Activated CD8-positive, alpha-beta memory T cell treated with anti-CD3 and anti-CD28 coated beads for 24 hours (primary cell): Measurements from ENCODE around the gene SAYSD1.

Experiments used
- DNase-seq: peaks from one replicate; pipeline ENCODE4 v3.0.0-alpha.2; 2020

SAYSD1 gene

DNA sequence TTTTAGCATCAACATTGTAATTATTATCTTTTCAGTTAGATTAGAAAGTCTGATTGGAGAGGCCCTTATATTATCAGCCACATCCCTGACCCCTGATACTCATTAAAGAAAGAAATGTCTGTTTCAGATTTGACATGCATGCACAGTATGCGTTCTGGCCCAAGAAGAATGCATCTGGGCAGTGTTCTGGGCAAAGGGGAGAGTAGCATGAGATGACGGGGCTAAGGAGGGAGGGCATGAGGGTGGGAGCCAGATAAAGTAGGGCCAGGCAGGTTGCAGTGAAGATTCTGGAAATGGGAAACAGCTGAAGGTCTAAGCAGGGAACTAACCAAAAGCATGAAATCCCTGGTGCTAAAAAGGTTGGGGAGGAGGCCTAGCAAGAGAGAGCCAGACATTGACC, 7.3 kb downstream of the SAYSD1 start:
- DNase-seq, result no peak

DNA sequence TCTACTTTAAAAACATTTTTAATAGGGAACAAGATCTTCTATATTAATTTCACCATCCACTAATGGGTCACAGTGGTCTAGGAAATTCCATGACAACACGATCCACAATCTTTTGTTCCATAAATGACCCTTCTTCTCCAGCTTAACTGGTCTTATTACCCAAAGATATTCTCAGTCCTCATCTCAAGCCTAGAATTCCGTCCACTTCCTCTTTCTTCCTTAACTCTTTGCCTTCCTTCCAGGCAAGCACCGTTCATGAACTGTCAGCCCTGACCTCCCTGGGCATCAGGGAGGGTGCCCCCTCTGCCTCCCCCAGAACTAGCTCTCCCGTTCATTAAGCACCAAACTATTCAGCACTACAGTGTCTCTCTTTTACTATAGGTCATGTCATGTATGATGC, 8.0 kb downstream of the SAYSD1 start:
- DNase-seq, result no peak

DNA sequence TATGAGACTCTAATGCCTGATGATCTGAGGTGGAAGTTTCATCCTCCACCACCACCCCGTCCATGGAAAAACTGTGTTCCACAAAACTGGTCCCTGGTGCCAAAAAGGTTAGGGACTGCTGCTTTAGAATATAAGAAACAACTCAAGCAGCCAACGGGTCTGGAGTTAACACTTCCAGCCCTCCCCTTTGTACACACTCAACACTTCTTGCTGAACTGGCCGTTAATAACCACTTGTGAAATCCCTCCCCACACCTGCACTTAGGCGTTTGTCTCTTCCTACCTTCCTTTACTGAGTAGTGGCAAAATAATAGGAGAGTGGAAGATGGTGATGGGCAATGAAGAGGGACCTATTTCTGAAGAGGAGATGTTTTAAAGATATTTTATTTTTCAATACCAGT, 10.5 kb downstream of the SAYSD1 start:
- no peak for DNase-seq

DNA sequence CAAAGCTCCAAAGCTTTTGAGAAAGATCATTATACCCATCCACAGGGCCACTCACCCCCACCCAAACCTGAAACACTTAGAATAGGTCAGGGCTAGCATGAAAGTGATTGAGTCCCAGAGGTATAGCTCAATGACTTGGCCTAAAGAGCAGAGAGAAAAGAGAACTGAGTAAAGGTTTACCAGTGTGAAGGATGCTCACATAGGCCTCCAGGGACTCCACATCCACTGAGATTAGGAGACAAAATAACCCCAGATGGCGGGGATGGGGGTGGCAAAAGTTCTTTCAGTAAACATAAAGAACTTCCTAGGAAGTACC, 12.2 kb downstream of the SAYSD1 start:
- DNase-seq, result no peak

DNA sequence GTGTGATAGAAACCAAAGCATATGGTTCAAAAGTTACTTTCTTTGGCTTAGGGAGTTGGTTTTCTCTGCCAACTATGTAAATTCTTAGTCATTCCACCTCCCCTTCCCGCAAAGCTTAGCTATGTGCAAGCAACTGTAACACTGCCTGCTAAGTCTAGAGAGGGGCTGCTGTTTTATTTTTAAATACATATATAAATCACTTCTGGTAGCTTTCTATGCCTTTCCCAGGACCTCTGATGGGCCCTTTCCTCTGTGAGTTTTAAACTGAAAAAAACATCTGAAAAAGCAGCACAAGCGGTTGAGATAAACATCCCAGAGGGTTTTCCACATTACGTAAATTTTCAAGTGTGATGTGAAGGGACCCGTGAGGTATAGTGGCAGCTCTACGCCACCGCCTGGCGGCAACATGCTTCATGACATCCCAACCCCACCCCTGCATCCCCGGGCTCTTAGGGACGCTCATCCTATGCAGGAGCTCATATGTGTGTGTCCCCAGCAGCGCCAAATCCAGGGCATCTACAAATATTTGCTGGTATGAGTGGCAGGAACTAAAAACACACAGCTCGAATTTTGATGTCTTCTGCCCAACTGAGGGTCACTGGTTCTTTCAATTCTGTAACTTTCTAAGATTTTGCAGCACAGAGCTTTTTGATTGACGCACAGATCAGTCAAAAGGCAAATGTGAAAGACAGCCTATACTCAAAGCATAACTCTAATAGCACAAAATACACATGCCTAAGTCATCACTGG, 12.7 kb downstream of the SAYSD1 start:
- no peak for DNase-seq

DNA sequence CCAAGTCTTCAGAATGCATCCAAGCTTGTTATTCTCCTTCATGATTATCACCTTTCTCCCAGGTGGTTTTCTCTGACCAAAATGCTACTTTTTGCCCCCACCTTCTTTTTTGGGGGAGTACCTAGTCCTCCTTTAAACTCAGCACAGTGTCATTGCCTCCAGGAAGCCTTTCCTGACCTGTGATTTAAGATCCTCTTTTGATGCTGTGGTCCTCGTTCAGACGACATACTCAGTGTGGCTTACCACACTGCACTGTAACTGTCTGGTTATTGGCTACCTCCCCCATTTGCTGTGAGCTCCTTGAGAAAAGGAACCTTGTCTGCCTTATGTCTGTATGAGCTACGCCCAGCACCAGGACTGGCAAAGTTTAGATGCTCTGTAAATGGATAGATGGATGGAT, 14.6 kb downstream of the SAYSD1 start:
- DNase-seq, result no peak

DNA sequence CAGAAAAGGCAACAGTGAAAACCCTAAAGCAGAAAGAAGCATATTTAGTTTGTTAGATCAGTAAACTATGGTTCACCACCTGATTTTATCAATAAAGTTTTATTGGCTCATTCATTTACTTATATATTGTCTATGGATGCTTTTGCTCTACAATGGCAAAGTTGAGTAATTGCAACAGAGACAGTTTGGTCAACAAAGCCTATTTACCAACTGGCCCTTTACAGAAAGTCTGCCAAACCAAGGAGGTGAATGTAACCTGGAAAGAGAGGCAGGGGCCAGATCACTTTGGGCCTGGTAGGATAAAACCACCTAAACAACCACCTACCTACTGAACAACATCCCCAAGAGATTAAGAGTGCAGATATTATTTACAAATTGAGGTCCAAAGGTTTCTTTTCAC, 19.4 kb downstream of the SAYSD1 start:
- DNase-seq, result no peak

DNA sequence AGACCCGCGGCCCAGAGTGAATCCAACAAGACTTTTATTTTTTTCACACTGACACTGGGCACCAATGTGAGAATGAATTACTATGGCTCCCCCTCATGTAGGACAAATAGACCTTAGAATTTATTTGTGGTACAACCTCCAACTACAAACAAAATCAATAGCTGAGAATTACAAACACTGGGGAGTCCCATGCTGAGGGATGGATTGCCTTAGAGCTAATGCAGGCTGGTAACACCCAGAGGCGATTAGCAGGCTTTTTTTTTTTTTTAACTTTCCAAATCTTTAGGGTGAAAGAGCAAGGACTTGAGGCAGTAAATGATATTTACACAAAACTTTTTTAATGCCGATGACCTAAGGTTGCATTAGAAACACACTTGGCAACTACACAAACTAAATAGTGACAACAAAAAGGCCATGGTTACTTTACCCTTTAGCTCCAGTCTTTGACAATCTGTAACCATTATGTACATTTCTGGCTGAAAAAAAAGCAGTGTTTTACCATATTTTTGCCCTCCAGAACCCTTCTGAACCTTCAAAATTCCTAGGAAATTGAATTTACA, 21.8 kb downstream of the SAYSD1 start:
- DNase-seq, result no peak

DNA sequence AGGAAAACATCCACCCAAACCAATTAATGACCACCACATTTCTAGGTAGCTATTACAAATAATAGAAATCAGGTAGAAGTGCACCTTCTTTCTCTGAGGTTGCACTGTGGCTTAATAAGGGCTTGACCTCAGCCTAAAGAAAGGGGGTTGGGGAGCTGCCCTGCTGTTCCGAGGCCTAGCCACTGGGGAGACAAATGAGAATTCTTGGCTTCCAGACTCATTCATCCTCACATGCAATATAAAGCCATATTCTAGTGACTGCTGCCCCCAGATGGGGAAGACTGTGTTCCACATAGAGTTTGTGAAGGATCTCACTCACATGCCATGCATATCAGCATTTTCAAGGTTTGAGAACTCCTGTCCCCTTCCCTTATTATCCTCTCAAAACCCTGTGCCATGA, 22.9 kb downstream of the SAYSD1 start:
- DNase-seq, result no peak

DNA sequence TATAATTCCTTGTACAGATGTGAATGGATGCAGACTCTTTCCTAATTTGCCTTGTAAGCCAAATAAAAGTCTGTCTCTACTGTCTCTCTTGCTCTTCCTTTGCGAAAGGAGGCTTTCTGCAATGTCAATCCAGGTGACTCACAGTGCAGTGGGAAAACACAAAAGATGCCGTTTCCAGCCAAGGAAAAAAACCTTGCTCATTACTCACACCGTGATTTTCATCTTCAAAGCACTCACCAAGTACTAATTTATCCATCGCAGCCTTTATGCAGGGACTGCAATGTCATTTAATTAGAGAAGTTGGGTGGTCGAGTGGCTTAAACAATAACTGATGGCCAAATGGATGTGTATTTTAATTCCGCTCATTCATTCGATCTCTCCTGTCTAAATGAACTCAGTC, 23.8 kb downstream of the SAYSD1 start:
- no peak for DNase-seq

DNA sequence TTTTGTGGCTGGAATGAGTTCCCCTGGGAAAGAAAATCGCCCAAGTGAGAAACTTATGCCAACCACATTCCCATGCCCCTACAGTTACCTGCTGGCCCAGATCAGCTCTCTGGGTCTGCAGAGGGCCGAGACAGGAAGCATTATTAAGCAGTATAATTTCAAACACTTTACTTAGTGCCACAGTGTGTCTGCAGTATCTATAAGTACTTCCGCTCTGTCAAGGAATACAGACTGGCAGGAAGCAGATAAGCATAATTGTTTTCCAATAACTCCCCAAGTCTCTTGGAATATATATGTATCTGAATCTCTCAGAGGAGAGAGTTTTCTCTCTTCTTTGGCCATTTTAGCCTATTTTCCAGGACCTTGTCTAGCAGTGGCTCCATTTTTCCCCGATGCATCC, 24.9 kb downstream of the SAYSD1 start:
- DNase-seq, result no peak

DNA sequence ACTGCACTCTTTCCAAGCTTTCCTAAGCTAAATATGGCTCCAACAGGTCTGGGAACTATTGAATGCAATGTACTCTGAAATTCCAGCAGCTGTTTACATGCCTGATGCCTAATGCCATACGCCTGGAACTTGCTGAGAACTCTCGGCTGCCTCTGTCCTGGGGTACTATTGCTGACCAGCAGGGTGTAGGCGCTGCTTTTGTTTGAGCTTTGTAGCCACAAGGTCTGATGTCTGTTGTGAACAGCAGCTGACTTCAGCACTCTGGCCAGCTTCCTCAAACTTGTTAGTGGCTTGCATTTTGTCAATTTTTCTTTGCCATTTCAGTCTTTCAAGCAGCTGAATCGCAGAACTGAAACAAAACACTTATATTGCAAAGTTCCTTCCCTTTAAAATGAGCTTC, 26.7 kb downstream of the SAYSD1 start:
- peak; percentile 54 for DNase-seq

DNA sequence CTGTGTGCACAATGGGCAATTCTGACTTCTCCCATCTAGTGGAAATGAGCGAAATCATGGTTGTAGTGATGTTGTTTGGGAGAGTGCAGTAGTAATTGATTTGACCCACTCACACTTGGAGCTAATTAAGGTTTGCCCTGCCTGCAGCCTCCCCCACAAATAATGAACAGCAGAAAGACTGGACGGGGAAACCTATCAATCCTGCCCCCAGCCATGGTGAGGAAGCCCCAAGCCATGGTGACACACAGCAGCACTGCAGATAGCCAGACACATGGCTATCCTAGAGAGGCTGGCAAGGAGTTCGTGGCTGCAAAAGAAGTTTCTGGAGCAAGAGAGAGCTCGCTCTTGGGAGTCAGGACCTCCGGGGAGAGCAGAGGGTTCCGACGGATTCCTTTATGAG, 27.8 kb downstream of the SAYSD1 start:
- peak; percentile 52 for DNase-seq

DNA sequence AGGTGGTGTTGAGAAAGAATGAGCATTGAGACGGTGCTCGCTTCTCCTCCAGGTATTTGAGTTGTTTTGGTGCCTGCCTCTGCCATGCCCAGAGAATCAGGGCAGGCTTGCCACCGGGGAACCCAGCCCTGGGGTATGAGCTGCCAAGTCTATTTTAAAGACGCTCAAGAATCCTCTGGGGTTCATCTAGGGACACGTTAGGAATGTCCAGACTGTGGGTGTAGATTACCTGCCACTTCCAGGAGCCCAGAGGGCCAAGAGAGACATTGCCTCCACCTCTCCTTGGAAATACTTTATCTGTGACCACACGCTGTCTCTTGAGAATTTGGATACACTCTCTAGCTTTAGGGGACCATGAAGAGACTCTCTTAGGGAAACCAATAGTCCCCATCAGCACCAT, 28.3 kb downstream of the SAYSD1 start:
- no peak for DNase-seq

DNA sequence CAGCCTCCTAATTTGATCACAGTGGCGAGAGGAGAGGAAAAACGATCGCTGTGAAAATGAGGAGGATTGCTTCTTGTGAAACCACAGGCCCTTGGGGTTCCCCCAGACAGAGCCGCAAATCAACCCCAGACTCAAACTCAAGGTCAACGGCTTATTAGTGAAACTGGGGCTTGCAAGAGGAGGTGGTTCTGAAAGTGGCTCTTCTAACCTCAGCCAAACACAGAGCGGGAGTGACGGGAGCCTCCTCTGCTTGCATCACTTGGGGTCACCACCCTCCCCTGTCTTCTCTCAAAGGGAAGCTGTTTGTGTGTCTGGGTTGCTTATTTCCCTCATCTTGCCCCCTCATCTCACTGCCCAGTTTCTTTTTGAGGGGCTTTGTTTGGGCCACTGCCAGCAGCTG, 28.7 kb downstream of the SAYSD1 start:
- peak; percentile 61 for DNase-seq

DNA sequence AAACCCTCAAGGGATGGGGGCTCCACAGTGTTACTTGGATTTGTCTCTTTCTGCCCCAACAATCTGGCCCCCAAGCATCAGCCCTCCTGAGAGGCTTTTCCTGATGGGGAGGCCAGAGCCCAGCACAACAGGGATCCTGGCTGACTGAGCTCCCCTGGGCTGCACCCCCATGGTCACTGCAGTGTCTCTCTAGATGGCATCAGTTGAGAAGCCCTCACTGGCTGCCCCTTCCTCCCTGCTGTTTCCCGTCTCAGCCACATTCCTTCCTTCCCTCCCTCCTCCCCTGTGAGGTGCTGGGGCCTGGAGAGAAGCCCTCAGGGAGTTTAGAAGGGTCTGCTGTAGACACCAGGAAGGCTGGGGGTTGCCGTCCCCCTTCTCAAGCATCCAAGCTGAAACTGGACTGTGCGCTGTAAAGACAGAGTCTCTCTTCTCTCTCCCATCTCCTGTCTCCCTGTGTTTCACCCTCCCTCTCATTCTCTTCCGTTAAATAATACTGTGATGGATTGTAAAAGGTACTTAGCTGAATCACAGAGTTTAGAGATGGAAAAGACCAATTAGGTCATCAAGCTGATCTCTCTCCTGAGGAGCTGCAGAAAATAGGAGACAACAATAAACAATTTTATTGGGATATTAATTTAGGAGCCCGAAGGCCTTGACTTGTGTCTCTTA, 29.7 kb downstream of the SAYSD1 start:
- DNase-seq, result no peak

DNA sequence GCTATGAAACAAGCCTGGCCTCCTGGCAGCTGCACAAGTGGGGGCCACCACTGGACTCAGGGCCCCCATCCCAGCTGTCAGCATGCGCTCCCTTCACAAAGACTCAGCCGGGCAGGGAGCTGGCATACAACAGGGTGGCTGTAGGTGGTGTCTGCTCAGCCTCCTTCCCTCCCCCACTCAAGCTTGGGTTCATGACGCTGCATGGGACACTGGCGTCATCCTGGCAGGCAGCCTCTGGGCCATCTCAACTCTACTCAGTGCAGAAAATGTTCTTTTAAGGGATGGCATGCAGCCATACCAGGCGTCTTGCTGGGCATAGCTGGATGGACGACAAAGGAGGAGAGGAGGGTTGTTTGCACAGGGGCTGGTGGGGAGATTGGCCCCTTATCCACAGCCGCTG, 30.5 kb downstream of the SAYSD1 start:
- no peak for DNase-seq

DNA sequence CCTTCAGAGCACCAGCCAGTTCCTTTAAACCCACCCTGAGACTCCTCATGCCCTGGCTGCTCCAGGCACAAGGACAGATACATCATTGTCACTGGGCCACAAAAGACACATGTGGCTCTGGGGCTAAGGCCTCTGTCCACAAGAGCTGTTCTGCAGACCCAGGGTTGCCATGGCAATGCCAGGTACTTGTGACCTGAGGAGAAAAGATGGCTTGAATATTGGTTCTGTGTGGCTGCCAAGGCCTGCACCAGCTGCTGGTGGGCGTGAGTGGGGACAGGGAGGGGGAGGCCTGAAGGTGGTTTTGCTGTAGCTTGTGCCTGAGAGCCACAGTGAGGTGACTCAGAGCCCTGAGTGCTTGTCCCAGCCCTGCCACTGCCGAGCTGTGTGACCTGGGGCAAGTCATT, 31.8 kb downstream of the SAYSD1 start:
- DNase-seq, result peak; percentile 56

DNA sequence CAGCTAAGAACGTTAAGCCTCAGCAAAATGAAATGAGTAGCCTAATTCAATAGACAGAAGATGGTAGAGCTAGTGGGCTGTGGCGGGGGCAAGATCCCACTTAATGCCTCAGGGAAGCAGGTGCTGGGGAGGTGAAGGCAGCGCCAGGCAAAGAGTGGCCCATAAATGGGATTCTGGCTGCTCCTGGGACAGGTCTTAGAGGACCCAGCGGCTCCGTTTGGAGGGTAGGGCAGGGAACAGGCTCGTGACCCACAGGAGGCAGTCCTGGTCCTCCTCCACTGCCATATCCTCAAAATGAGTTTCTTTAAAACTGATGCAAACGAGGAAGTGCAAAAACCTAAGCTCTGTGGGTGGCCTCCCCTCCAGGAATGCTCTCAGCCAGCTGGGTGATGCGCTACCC, 32.7 kb downstream of the SAYSD1 start:
- DNase-seq, result peak; percentile 50

DNA sequence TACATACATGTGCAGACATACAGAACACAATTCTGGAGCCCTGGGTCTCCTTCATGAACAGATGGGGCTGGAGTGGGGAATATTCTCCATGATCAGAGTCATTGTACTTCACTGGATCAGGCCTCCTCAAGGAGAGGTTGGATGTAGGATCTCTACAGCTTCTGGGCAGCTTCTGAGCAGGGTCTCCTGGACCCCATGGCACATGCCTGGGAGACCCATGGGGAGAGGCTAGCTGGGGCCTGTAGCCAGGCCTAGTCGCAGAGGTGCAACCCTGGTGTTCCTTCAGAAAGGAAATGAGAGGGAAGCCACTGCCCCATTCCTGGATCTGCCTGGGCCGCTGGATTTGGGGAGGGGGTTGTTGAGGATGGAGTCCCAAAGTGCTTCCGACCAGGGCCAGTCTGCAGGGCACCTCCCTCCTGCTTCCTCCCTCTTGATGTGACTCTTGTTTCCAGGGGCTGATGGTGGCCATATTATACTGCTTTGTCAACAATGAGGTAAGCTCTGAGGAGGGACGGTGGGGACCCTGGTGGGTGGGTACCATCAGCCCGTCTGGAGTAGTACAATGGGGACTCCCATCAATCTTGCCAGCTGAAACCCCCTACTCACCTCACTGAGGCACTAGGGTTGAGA, 34.6 kb downstream of the SAYSD1 start:
- DNase-seq, result no peak

DNA sequence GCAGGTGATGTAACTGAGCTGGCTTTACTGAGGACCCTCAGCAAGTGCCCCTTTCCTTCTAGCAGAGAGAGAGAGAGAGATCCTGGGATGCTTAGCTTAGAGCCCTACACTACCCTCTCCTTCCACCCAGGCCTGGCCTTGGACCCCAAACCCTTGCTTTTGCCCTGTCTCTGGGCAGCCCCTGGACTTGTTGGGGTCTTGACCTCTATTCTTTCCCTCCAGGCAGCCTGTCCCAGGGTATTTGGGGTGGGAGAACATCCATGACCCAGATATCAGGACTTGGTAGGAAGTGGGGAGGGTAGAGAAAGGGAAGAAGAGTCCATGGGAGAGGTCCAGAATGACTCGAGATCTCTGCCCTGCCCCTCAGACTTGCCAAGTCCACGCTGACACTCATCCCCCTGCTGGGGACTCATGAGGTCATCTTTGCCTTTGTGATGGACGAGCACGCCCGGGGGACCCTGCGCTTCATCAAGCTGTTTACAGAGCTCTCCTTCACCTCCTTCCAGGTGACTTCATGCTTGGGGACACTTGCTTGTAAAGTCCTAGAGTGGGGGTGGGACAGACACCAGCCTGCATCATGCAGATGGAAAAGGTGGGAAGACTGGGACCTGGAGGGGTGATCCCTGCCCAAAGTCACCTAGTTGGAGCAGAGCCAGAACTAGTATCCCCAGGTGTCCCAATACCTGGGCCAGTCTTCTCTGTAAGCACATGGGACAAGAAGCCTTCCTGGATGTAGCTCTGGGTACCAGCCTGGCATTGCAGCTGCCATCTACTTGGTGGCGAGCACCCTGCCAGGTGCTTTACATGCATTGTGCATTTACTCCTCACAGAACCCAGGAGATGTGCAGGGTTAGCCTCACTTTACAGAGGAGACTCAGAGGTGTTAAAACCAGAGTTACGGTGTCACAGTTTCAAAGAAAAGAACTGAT, 35.5 kb downstream of the SAYSD1 start:
- DNase-seq, result peak; percentile 43

DNA sequence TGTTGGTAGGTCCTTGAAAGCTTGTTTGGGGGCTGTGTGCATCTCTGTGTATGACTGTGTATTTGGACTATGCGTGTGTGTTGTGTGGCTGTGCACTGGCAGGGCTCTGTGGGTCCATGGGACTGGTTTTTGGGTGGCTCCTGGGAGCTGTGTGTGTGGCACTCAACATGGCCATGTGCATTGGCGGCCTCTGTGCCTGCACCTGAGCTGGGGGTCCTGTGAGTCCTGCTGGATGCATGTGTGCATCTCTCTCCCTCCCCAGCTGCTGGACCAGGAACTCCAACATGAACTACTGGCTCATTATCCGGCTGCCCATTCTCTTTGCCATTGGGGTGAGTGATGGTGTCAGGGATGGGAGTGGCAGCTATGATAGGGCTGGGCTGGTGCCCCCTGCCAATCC, 36.3 kb downstream of the SAYSD1 start:
- DNase-seq, result peak; percentile 50
